K562 (cell line): ENCODE measurements around the gene FGF1. TPM values are rescaled to one million over a fixed set of nuclear protein-coding genes. Genes with fewer than 3 reads are reported as not detected.

Experiments
- ATAC-seq: fragments of 200-7000 bp; cut with Tn5 transposase; 3 replicates; pipeline ENCODE4 v1.9.1; 2020; ENCODE audit warnings: moderate library complexity
- BruUV-seq: library from RNA; stranded (reverse); fragments of 400-500 nt; replicated peaks from 2 replicates; lab custom pipeline; 2021; lab: Mats Ljungman, UMichigan
- CTCF ChIA-PET: fragments of 300-600 bp; formaldehyde crosslinking; extraction: SDS; loops from one replicate; lab custom pipeline; 2021; ENCODE audit warnings: low intra/inter-chr PET ratio; lab: Yijun Ruan, JAX
- POLR2A ChIA-PET: fragments of 300-600, 350-650 bp; sonication (Branson Sonifier 250); formaldehyde crosslinking; extraction: SDS; loops from one replicate; lab custom pipeline; 2021; ENCODE audit warnings: antibody characterized with exemption, inconsistent platforms; lab: Yijun Ruan, JAX
- DNase-seq, 4 experiments: peaks; one replicate each; pipeline versions ENCODE4 v3.0.0 to v3.0.0-alpha.2; 2011 to 2018; ENCODE audit warnings: low spot score in 3 of 4, mixed read lengths in 3 of 4; ENCODE audit errors: extremely low read depth in 1 of 4
- FAIRE-seq: peaks from 2 replicates; lab custom pipeline; 2011; peaks lifted over from hg19 to GRCh38; lab: Jason Lieb, UNC
- H2AFZ ChIP-seq: 2 replicates; pipeline ENCODE4 v1.6.0; 2011; ENCODE audit warnings: low read depth, low read length, control low read depth, inconsistent platforms
- H3K27ac ChIP-seq: fragments of 200-600 bp; 3 replicates; pipeline ENCODE4 v1.8.0; 2011; ENCODE audit warnings: low read depth, mild to moderate bottlenecking, control low read depth, inconsistent platforms, low read length, moderate library complexity, mixed read lengths; ENCODE audit errors: extremely low read depth
- H3K27me3 ChIP-seq, 2 experiments: fragments of 300-600 bp in 1 of 2; 2 replicates in 1 of 2; 3 replicates in 1 of 2; pipeline versions ENCODE4 v1.6.0 to v1.8.0; 2011; ENCODE audit warnings: inconsistent platforms in 2 of 2, low read length in 2 of 2, mild to moderate bottlenecking in 1 of 2, mixed read lengths in 1 of 2, moderate library complexity in 1 of 2; ENCODE audit not compliant: control insufficient read depth in 2 of 2, insufficient read depth in 2 of 2
- H3K36me3 ChIP-seq: fragments of 300-600 bp; 3 replicates; pipeline ENCODE4 v1.8.0; 2011; ENCODE audit warnings: mild to moderate bottlenecking, low read length, inconsistent platforms; ENCODE audit not compliant: control insufficient read depth, insufficient read depth
- H3K4me1 ChIP-seq, 2 experiments: fragments of 200-600 bp in 1 of 2; replicated peaks in 1 of 2; 2 replicates in 1 of 2; 3 replicates in 1 of 2; pipeline versions ENCODE4 v1.5.1 to v1.8.0; 2011; ENCODE audit warnings: inconsistent platforms in 2 of 2, low read length in 2 of 2, mild to moderate bottlenecking in 1 of 2, mixed read lengths in 1 of 2, moderate library complexity in 1 of 2; ENCODE audit not compliant: control insufficient read depth in 2 of 2, insufficient read depth in 2 of 2
- H3K4me2 ChIP-seq: 2 replicates; pipeline ENCODE4 v1.6.1; 2011; ENCODE audit warnings: low read length, control low read depth, inconsistent platforms, mixed read lengths; ENCODE audit not compliant: insufficient read depth
- H3K4me3 ChIP-seq: fragments of 200-600 bp; sonication (generic), shearing (Covaris generic); 2 replicates; pipeline ENCODE4 v1.5.1; 2016; ENCODE audit warnings: control low read depth, inconsistent platforms
- H3K79me2 ChIP-seq: fragments of 200-600 bp; 3 replicates; pipeline ENCODE4 v1.8.0; 2011; ENCODE audit warnings: low read length, inconsistent platforms; ENCODE audit not compliant: control insufficient read depth, insufficient read depth
- H3K9ac ChIP-seq, 2 experiments: 2 replicates each; pipeline versions ENCODE4 v1.6.0 to v1.6.1; 2011; ENCODE audit warnings: low read depth in 2 of 2, low read length in 2 of 2, control low read depth in 1 of 2, inconsistent platforms in 1 of 2, mild to moderate bottlenecking in 1 of 2, mixed read lengths in 1 of 2; ENCODE audit not compliant: insufficient read depth in 1 of 2
- H3K9me1 ChIP-seq: one replicate; pipeline ENCODE4 v1.6.0; 2011; ENCODE audit warnings: inconsistent platforms, mild to moderate bottlenecking, low read length, moderate library complexity; ENCODE audit not compliant: control insufficient read depth, insufficient read depth
- H3K9me3 ChIP-seq: replicated peaks from 2 replicates; pipeline ENCODE4 v1.5.1; 2011; ENCODE audit warnings: low read depth, low read length, inconsistent platforms; ENCODE audit not compliant: control insufficient read depth, insufficient read depth
- H4K20me1 ChIP-seq: replicated peaks from 2 replicates; pipeline ENCODE4 v1.6.1; 2011; ENCODE audit warnings: low read length, inconsistent platforms, mixed read lengths; ENCODE audit not compliant: control insufficient read depth, insufficient read depth
- ARHGAP35 ChIP-seq: fragments of 450-650 bp; IDR thresholded peaks from 2 replicates; pipeline ENCODE4 v1.6.1; 2018; ENCODE audit not compliant: partially characterized antibody
- DDX20 ChIP-seq: fragments of 450-650 bp; IDR thresholded peaks from 2 replicates; pipeline ENCODE4 v1.6.1; 2016; ENCODE audit warnings: missing genetic modification characterization, low read depth, mild to moderate bottlenecking, missing compliant biosample characterization, moderate library complexity
- GATA2 ChIP-seq: sonication (generic); formaldehyde crosslinking; IDR thresholded peaks from 2 replicates; pipeline ENCODE4 v1.4.0; 2020; ENCODE audit warnings: mild to moderate bottlenecking, missing genetic modification reagents
- MIER1 ChIP-seq: fragments of 450-650 bp; IDR thresholded peaks from 2 replicates; pipeline ENCODE4 v1.6.1; 2016; ENCODE audit warnings: antibody characterized with exemption, mild to moderate bottlenecking, low read depth
- RBM25 ChIP-seq: fragments of 200-400 bp; formaldehyde crosslinking; IDR thresholded peaks from 2 replicates; pipeline ENCODE4 v1.6.1; 2018; ENCODE audit warnings: low read length, low read depth, moderate library complexity; ENCODE audit not compliant: severe bottlenecking
- TAF1 ChIP-seq: IDR thresholded peaks from 2 replicates; pipeline ENCODE4 v1.6.1; 2011; ENCODE audit warnings: mild to moderate bottlenecking, low read length, moderate library complexity; ENCODE audit not compliant: insufficient read depth, control insufficient read depth, severe bottlenecking; ENCODE audit errors: extremely low read depth
- ZNF586 ChIP-seq: fragments of 450-650 bp; formaldehyde crosslinking; conservative IDR thresholded peaks from 2 replicates; pipeline ENCODE4 v1.4.0; 2020; ENCODE audit warnings: mild to moderate bottlenecking, moderate library complexity
- WGBS: fragments of 100-300 bp; shearing (Covaris generic); methylation state at CpG from one replicate; pipeline ENCODE4 v1.1.6; 2016; ENCODE audit warnings: low coverage, mixed read lengths; ENCODE audit not compliant: insufficient coverage; ENCODE audit errors: missing lambda C conversion rate; 5-methylcytosine and 5-hydroxymethylcytosine counted together
- in situ Hi-C: fragments of 300-500 bp; cut with MboI; formaldehyde crosslinking; loops from 4 replicates; pipeline ENCODE4 v1.15.0; 2018; ENCODE audit warnings: inconsistent platforms, mixed read lengths
- intact Hi-C: fragments of 100-400 bp; cut with micrococcal nuclease; formaldehyde crosslinking; loops from 2 replicates; pipeline ENCODE4 v1.14.2; 2022
- polyA plus RNA-seq, 8 experiments: library from polyadenylated mRNA; depleted of rRNA in 4 of 8; stranded (reverse) in 5 of 8; unstranded in 3 of 8; fragments of >200 nt; fragmentation: Nextera tagmentation in 2 of 8; fragmentation: Illumina TruSeq in 1 of 8; extraction: Ambion mirVana in 2 of 8; extraction: Trizol in 1 of 8; gene quantifications; 2 replicates each; pipeline versions ENCODE4 v1.2.1 to v1.2.3, GENCODE V29; 2011 to 2014; ENCODE audit warnings: inconsistent platforms in 1 of 8, missing spikeins in 1 of 8
- total RNA-seq, 7 experiments: library from RNA; depleted of rRNA in 6 of 7; stranded (reverse); fragments of >200 nt in 6 of 7; fragmentation: Illumina TruSeq in 2 of 7; extraction: Trizol in 2 of 7; gene quantifications; 2 replicates each; pipeline versions ENCODE4 v1.2.1 to v1.2.3, GENCODE V29; 2011 to 2021; ENCODE audit warnings: low replicate concordance in 1 of 7

The FGF1 gene
- total and polyA plus RNA-seq, 9 of the 15 experiments (the other 6 are each of a cell fraction or from before 2014, with no cell fraction given), result not detected

DNA sequence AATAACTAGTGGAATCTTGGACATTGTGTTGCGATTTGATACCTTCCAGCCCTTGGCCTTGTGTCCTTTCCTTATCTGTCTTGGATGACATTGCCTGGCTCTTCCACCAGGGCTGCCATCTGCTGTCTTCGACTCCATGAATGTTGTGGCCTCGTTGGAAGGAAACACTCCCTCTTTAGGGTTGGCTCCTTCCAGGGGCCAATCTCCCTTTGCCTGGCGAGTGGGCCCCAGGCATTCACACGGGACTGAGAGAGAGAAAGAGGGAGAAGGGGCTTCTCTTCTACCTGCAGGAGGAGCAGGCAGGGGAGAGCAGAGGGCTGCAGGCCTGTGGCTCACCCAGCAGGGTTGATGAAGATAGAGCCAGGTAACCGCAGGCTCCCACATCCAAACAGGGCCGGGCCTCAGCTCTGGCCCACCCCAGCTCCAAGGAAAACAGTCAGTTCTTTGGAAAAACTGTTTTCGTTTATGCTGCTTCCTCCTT lies 31.3 kb downstream of the FGF1 start:
- 0% methylated on average over 7 of the region's 8 CpGs for WGBS
- Histone ChIP-seq H3K9me1 (no peaks in the 10 kb centered on the region), H3K79me2 (no peaks in the 10 kb centered on the region), H3K36me3 (no peaks in the 10 kb centered on the region), H3K4me3 (no peak overlapping the region)
- no TSS peak for BruUV-seq
- in situ Hi-C loops, result no loop called here
- no peak for TF ChIP-seq ZNF586 (CRISPR knock-in tag)
- TF ChIP-seq, all 486 proteins: peak for 0
- no peak overlapping the region for H3K4me2 ChIP-seq
- DNase-seq (no peak), ATAC-seq (no peak), FAIRE-seq (no peak)
- no peak overlapping the region for H2AFZ ChIP-seq
- H4K20me1 ChIP-seq, result no peaks in the 10 kb centered on the region; the same call in 1 of the 2 replicates
- intact Hi-C loops, result loop anchor here (1.0 kb wide), 2 partner anchors 45 to 234 kb away; no protein-coding TSS in a partner anchor
- H3K27me3 ChIP-seq, result peaks cover 14 to 38% of the 10 kb centered on the region in 2 experiments; a peak in 4 of 5 replicates
- no peaks in the 10 kb centered on the region for H3K4me1 ChIP-seq
- POLR2A ChIA-PET, result no interaction called here
- no peaks in the 10 kb centered on the region for H3K9me3 ChIP-seq
- CTCF ChIA-PET, result interaction anchor here (2.1 kb wide), 1 partner anchor 44 kb away, joined by 24 read pairs; no protein-coding TSS in a partner anchor
- no peak overlapping the region for H3K9ac ChIP-seq
- no peak overlapping the region for H3K27ac ChIP-seq

DNA sequence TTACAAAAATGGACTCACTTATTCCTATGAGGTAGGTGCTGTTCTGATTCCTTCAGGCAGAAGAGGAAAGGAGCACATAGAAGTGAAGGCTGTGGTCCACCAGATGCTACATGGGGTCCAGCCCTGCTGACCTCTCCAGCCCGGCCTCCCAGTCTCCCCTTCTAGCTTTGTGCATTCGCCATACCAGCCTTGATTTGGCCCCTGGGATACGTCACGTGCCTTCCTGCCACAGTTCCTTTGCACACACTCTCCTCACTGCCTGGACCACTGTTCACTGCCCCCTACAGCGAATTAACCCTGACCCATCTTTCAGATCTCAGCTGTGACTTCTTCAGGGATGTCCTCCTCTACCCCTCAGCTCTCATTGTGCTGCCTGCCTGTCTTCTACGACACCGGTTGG lies 32.6 kb downstream of the FGF1 start:
- H2AFZ ChIP-seq, result no peak overlapping the region
- in situ Hi-C loops, result no loop called here
- H3K79me2 ChIP-seq, result no peaks in the 10 kb centered on the region
- H3K4me3 ChIP-seq, result no peak overlapping the region
- no peaks in the 10 kb centered on the region for H3K9me1 ChIP-seq
- POLR2A ChIA-PET, result no interaction called here
- intact Hi-C loops, result no loop called here
- BruUV-seq, result no TSS peak
- peaks cover 11 to 34% of the 10 kb centered on the region in 2 experiments; a peak in 4 of 5 replicates for H3K27me3 ChIP-seq
- H4K20me1 ChIP-seq, result no peaks in the 10 kb centered on the region; the same call in 1 of the 2 replicates
- WGBS, result 4% methylated on average over 7 of the region's 7 CpGs
- no peak overlapping the region for H3K4me2 ChIP-seq
- CTCF ChIA-PET, result no interaction called here
- H3K9ac ChIP-seq, result no peak overlapping the region
- DNase-seq (no peak), ATAC-seq (no peak), FAIRE-seq (no peak)
- no peaks in the 10 kb centered on the region for H3K4me1 ChIP-seq
- no peaks in the 10 kb centered on the region for H3K9me3 ChIP-seq
- H3K36me3 ChIP-seq, result no peaks in the 10 kb centered on the region
- H3K27ac ChIP-seq, result no peak overlapping the region
- peak; percentile 15 for TF ChIP-seq RBM25
- no peak for TF ChIP-seq GATA2 (CRISPR knock-in tag)
- TF ChIP-seq TAF1, result no peak
- TF ChIP-seq MIER1, result no peak
- TF ChIP-seq ARHGAP35, result no peak
- no peak for TF ChIP-seq DDX20 (tag)
